ENCODE results near the gene WDR36. TPM values are rescaled to one million over a fixed set of nuclear protein-coding genes. Genes with fewer than 3 reads are reported as not detected.

WDR36 gene
- total RNA-seq, 4 donors from 2014 or later: 13.6 to 28.2 (median 22.3) TPM

DNA sequence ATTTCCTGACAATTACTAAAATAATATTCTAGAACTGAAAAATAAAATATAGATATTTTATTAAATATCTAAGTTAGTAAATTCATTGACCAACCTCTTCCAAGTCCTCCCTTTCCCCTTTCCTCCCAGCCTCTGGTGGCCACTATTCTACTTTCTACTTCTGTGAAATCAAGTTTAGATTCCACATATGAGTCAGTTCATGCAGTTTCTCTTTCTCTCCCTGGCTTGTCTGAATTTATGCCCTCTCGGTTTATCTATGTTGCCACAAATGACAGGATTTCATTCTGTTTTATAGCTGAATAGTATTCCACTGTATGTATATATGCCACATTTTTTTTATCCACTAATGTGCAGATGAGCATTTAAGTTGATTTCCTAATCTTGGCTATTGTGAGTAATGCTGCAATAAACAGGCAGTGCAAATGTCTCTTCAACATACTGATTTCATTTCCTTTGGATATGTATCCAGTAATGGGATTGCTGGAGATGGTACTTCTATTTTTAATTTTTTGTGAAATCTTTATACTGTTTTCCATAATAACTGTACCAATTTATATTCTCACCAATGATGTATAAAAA is 52.3 kb downstream of the WDR36 start:
- intact Hi-C loops (cut with DNase I; ENCODE audit: low total_unique reads) (no loop called here), in situ Hi-C loops (cut with MboI; ENCODE audit: low sequenced_read_pairs in 4 of 4) (no loop called here)
- H3K27me3 ChIP-seq: no peaks in the 10 kb centered on the region
- ATAC-seq (no peak), DNase-seq (no peak)
- no peak overlapping the region for H3K27ac ChIP-seq
- no peak overlapping the region for H3K4me3 ChIP-seq
- no peaks in the 10 kb centered on the region for H3K4me1 ChIP-seq
- no peaks in the 10 kb centered on the region for H3K9me3 ChIP-seq
- no peak for TF ChIP-seq POLR2A (IDR thresholded peaks at IDR 0.05)
- TF ChIP-seq CTCF (IDR thresholded peaks at IDR 0.05 in 4 of 5, conservative IDR thresholded peaks at IDR 0.05 in 1 of 5): no peak
- no peaks in the 10 kb centered on the region for H3K36me3 ChIP-seq

DNA sequence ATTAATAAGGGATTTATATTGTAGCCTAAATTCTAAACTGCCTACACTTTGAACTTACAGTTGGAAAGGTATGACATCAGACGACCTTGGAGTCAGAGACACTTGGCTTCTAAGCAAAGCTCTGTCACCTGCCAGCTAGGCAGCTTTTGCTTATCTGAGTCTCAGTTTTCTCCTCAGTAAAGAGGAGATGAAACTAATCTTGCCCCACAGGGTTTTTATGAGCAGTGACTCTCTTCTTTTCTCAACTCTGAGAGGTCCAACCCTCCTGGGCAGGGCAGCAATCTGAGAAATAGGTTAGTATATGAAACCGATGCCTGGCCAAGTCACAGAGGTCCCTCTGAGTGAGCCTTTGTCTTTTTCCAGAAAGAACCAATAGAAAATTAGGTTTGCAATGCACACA is 53.9 kb downstream of the WDR36 start:
- intact Hi-C loops (cut with DNase I; ENCODE audit: low total_unique reads) (no loop called here), in situ Hi-C loops (cut with MboI; ENCODE audit: low sequenced_read_pairs in 4 of 4) (no loop called here)
- DNase-seq: no peak
- Histone ChIP-seq H3K27me3 (no peaks in the 10 kb centered on the region), H3K4me3 (no peak overlapping the region), H3K9me3 (no peaks in the 10 kb centered on the region), H3K4me1 (no peaks in the 10 kb centered on the region), H3K27ac (no peak overlapping the region), H3K36me3 (no peaks in the 10 kb centered on the region)
- TF ChIP-seq CTCF (IDR thresholded peaks at IDR 0.05 in 4 of 5, conservative IDR thresholded peaks at IDR 0.05 in 1 of 5) (no peak), POLR2A (IDR thresholded peaks at IDR 0.05) (no peak)
- no peak for ATAC-seq

DNA sequence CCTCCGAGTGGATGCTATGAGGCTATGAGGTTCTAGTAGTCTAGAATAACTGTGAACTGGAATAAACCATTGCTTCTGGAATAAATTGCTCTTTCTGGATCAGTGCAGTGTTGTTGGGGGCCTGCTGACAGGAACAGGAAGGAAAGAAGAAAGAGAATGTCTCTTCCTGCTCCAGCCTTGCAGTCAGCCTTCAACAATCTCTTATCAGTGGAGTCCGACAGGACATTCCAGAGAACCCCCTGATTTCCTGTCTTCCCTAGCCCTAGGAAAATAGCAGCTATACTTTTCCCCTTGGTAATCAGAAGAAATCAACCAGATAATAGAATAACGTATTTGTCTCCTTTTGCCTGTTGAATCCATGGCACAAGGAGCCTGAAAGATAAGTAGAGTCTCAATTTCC is 55.4 kb downstream of the WDR36 start:
- TF ChIP-seq CTCF (IDR thresholded peaks at IDR 0.05 in 4 of 5, conservative IDR thresholded peaks at IDR 0.05 in 1 of 5) (no peak), POLR2A (IDR thresholded peaks at IDR 0.05) (no peak)
- H3K4me3 ChIP-seq: no peak overlapping the region
- no peak overlapping the region for H3K27ac ChIP-seq
- no peaks in the 10 kb centered on the region for H3K27me3 ChIP-seq
- no peaks in the 10 kb centered on the region for H3K36me3 ChIP-seq
- ATAC-seq (no peak), DNase-seq (no peak)
- H3K9me3 ChIP-seq: no peaks in the 10 kb centered on the region
- intact Hi-C loops (cut with DNase I; ENCODE audit: low total_unique reads): no loop called here
- no peaks in the 10 kb centered on the region for H3K4me1 ChIP-seq
- in situ Hi-C loops (cut with MboI; ENCODE audit: low sequenced_read_pairs in 4 of 4): no loop called here

DNA sequence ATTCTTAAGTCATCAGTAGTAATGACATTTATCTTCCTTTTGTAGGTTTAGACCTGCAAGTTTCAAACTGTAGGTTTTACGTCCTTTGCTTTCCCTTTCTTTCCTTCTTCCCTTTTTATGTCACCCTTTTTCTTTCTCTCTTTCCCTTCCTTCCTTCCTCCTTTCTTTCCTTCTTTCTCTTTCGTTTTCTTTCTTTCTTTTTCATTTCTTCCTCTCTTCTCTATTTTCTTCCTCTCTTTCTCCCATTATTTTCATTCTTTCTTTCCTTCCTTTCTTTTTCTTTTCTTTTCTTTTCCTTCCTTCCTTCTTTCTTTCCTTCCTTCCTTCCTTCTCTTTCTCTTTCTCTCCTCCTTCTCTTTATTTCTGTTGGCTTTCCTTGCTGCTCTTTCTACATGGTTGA is 59.9 kb downstream of the WDR36 start:
- Histone ChIP-seq H3K36me3 (no peaks in the 10 kb centered on the region), H3K27ac (no peak overlapping the region), H3K27me3 (no peaks in the 10 kb centered on the region), H3K4me1 (no peaks in the 10 kb centered on the region), H3K4me3 (no peak overlapping the region), H3K9me3 (no peaks in the 10 kb centered on the region)
- TF ChIP-seq CTCF (IDR thresholded peaks at IDR 0.05 in 4 of 5, conservative IDR thresholded peaks at IDR 0.05 in 1 of 5) (no peak), POLR2A (IDR thresholded peaks at IDR 0.05) (no peak)
- DNase-seq (no peak), ATAC-seq (no peak)
- in situ Hi-C loops (cut with MboI; ENCODE audit: low sequenced_read_pairs in 4 of 4): loop anchor here (25.0 kb wide), 2 partner anchors 985 to 1010 kb away; no protein-coding TSS in a partner anchor
- intact Hi-C loops (cut with DNase I; ENCODE audit: low total_unique reads): loop anchor here (10.0 kb wide), 1 partner anchor 123 kb away; no protein-coding TSS in a partner anchor

DNA sequence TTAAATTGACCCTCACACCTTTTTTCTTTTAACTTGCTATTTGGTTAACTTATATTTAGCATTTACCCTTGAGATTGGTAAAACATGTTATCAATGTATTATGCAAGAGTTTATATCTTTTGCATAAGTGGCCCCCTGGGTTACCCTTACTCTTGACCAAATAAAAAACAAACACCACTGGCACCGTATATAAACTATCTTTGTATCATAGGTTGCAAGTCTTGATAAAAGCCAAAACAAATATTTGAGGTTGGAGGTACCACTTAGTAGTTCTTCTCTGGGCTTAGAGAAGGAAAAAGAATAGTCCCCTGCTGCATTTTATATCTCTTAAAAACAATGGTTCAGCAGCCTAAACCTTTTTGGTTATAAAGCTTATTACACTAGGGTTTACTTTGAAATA is 61.3 kb downstream of the WDR36 start:
- H3K27ac ChIP-seq: no peak overlapping the region
- no peaks in the 10 kb centered on the region for H3K27me3 ChIP-seq
- TF ChIP-seq CTCF (IDR thresholded peaks at IDR 0.05 in 4 of 5, conservative IDR thresholded peaks at IDR 0.05 in 1 of 5) (no peak), POLR2A (IDR thresholded peaks at IDR 0.05) (no peak)
- no peaks in the 10 kb centered on the region for H3K36me3 ChIP-seq
- H3K4me1 ChIP-seq: no peaks in the 10 kb centered on the region
- no peak overlapping the region for H3K4me3 ChIP-seq
- in situ Hi-C loops (cut with MboI; ENCODE audit: low sequenced_read_pairs in 4 of 4) (loop anchor here (25.0 kb wide), 2 partner anchors 984 to 1009 kb away; no protein-coding TSS in a partner anchor), intact Hi-C loops (cut with DNase I; ENCODE audit: low total_unique reads) (loop anchor here (10.0 kb wide), 1 partner anchor 121 kb away; no protein-coding TSS in a partner anchor)
- H3K9me3 ChIP-seq: no peaks in the 10 kb centered on the region
- DNase-seq (no peak), ATAC-seq (no peak)
